ENCODE measurements around the gene AQP12B.

DNA sequence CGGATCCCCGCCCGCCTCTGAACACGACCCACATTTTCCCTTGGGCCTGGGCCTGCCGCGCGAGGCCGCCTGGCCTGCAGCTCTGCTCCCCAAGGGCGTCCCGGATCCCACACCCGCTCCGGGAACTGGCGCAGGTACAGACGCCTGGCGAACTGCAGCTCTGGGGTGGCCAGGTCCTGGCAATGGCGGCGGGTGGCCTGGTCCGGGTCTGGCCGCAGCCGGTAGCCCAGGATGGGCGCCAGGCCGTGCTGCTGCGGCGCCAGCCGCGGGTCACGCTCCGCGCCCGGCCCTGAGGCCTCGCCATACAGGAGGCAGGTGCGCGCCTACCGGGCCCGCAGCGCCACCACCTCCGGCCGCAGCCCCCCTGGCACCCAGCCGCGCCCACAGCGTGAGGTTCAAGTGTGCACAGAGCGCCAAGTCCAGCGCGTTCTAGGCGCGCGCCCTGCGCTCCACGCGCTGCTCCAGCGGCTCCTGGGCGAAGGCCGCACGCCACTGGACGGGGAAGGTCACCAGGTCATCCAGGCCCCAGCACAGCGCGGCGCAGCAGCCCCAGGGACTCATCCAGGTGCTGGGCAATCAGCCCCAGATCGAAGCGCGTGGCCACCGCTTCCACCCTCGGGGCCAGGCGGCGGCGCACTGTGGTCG is 18.5 kb upstream of the AQP12B start:
- TF ChIP-seq, protein P1, sequence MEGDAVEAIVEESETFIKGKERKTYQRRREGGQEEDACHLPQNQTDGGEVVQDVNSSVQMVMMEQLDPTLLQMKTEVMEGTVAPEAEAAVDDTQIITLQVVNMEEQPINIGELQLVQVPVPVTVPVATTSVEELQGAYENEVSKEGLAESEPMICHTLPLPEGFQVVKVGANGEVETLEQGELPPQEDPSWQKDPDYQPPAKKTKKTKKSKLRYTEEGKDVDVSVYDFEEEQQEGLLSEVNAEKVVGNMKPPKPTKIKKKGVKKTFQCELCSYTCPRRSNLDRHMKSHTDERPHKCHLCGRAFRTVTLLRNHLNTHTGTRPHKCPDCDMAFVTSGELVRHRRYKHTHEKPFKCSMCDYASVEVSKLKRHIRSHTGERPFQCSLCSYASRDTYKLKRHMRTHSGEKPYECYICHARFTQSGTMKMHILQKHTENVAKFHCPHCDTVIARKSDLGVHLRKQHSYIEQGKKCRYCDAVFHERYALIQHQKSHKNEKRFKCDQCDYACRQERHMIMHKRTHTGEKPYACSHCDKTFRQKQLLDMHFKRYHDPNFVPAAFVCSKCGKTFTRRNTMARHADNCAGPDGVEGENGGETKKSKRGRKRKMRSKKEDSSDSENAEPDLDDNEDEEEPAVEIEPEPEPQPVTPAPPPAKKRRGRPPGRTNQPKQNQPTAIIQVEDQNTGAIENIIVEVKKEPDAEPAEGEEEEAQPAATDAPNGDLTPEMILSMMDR (IDR thresholded peaks at IDR 0.05) = no peak
- no peak for TF ChIP-seq POLR2A (IDR thresholded peaks at IDR 0.05)

Data from testis (tissue), 2 donors.